Astrocyte (in vitro differentiated cells and primary cell): Measurements from ENCODE around the gene SYT2. TPM values are rescaled to one million over a fixed set of nuclear protein-coding genes. Genes with fewer than 3 reads are reported as not detected.
"Not testable (repeated sequence)": the region's sequence is repeated elsewhere in the genome, so short reads cannot be mapped to it uniquely, and the experiment has no call there.

ENCODE experiments used
- DNase-seq: peaks from one replicate; pipeline ENCODE4 v3.0.0-alpha.2; 2010; ENCODE audit warnings: low read depth
- FAIRE-seq: peaks from 2 replicates; lab custom pipeline; 2011; peaks lifted over from hg19 to GRCh38; lab: Jason Lieb, UNC
- H2AFZ ChIP-seq: 2 replicates; pipeline ENCODE4 v1.6.0; 2012; ENCODE audit warnings: low read depth, low read length, inconsistent platforms
- H3K27ac ChIP-seq: 2 replicates; pipeline ENCODE4 v1.5.1; 2011; ENCODE audit warnings: low read depth, low read length, inconsistent platforms
- H3K27me3 ChIP-seq: 2 replicates; pipeline ENCODE4 v1.6.0; 2011; ENCODE audit warnings: low read length, inconsistent platforms; ENCODE audit not compliant: insufficient read depth
- H3K36me3 ChIP-seq: 2 replicates; pipeline ENCODE4 v1.5.1; 2011; ENCODE audit warnings: low read length, inconsistent platforms; ENCODE audit not compliant: insufficient read depth
- H3K4me1 ChIP-seq: 2 replicates; pipeline ENCODE4 v1.5.1; 2011; ENCODE audit warnings: low read length, inconsistent platforms; ENCODE audit not compliant: insufficient read depth
- H3K4me2 ChIP-seq: 2 replicates; pipeline ENCODE4 v1.6.0; 2012; ENCODE audit warnings: low read length, inconsistent platforms
- H3K4me3 ChIP-seq: 2 replicates; pipeline ENCODE4 v1.5.1; 2011; ENCODE audit warnings: low read depth, mild to moderate bottlenecking, low read length, inconsistent platforms; ENCODE audit not compliant: insufficient read depth
- H3K79me2 ChIP-seq: 2 replicates; pipeline ENCODE4 v1.6.0; 2012; ENCODE audit warnings: mild to moderate bottlenecking, low read length, inconsistent platforms; ENCODE audit not compliant: insufficient read depth
- H3K9ac ChIP-seq: 2 replicates; pipeline ENCODE4 v1.6.0; 2012; ENCODE audit warnings: mild to moderate bottlenecking, low read length, inconsistent platforms
- H3K9me3 ChIP-seq: 2 replicates; pipeline ENCODE4 v1.5.1; 2012; ENCODE audit warnings: low read depth, mild to moderate bottlenecking, low read length, inconsistent platforms; ENCODE audit not compliant: insufficient read depth
- H4K20me1 ChIP-seq: 2 replicates; pipeline ENCODE4 v1.6.0; 2012; ENCODE audit warnings: low read length, inconsistent platforms; ENCODE audit not compliant: insufficient read depth
- H3K27ac Mint-ChIP-seq: one replicate; pipeline ENCODE4 v1.8.0; 2021; ENCODE audit warnings: mild to moderate bottlenecking, mixed read lengths; ENCODE audit not compliant: unreplicated experiment
- H3K27me3 Mint-ChIP-seq: one replicate; pipeline ENCODE4 v1.8.0; 2021; ENCODE audit warnings: low read depth, mixed read lengths; ENCODE audit not compliant: unreplicated experiment
- H3K36me3 Mint-ChIP-seq: one replicate; pipeline ENCODE4 v1.8.0; 2021; ENCODE audit warnings: low read depth, mixed read lengths; ENCODE audit not compliant: unreplicated experiment
- H3K4me1 Mint-ChIP-seq: one replicate; pipeline ENCODE4 v1.8.0; 2021; ENCODE audit warnings: low read depth, mixed read lengths; ENCODE audit not compliant: unreplicated experiment
- H3K4me3 Mint-ChIP-seq: one replicate; pipeline ENCODE4 v1.8.0; 2021; ENCODE audit warnings: mild to moderate bottlenecking, moderate library complexity, mixed read lengths; ENCODE audit not compliant: unreplicated experiment
- H3K9me3 Mint-ChIP-seq: one replicate; pipeline ENCODE4 v1.8.0; 2021; ENCODE audit warnings: mild to moderate bottlenecking, mixed read lengths; ENCODE audit not compliant: unreplicated experiment
- CTCF ChIP-seq: IDR thresholded peaks from 2 replicates; pipeline ENCODE4 v1.5.1; 2011; ENCODE audit warnings: low read depth, mild to moderate bottlenecking, inconsistent platforms, low read length, moderate library complexity; ENCODE audit not compliant: insufficient read depth
- EZH2 ChIP-seq: IDR thresholded peaks from 2 replicates; pipeline ENCODE4 v1.6.1; 2012; ENCODE audit warnings: mild to moderate bottlenecking, low read length, inconsistent platforms; ENCODE audit not compliant: insufficient read depth
- total RNA-seq: library from RNA; stranded (reverse); gene quantifications from 2 replicates; pipeline ENCODE4 v1.2.1, GENCODE V29; 2021

Gene SYT2
- total RNA-seq, 1 donor from 2014 or later: 0.27 TPM

DNA sequence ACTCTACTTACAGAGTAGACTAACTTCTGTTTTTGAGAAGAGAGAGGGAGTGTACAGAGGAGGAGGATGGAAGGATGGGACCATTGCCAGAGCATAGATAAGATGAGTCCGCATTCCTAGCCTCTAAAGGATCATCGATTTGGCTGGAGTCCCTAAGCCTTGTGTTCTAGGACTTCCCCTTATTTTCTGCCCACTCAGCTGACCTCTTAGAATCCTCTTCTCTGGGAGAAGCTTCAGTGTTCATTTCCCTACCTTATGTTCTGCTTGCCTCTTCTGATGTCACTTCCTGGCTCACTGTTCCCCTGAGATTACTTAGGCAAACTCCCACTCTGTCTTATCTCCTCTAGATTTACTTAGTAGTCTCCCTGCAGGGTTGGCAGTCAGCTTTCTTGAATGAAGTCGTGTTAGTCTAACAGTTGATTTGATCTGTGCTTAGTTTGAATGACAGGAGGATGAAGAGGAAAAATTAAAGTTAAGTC, 156.7 kb downstream of the SYT2 start:
- H3K36me3 Mint-ChIP-seq: no peaks in the 10 kb centered on the region
- Histone ChIP-seq H4K20me1 (no peaks in the 10 kb centered on the region), H3K9me3 (no peaks in the 10 kb centered on the region), H3K4me3 (no peak overlapping the region), H3K36me3 (no peaks in the 10 kb centered on the region), H3K27me3 (no peaks in the 10 kb centered on the region), H3K79me2 (no peaks in the 10 kb centered on the region), H2AFZ (no peak overlapping the region), H3K27ac (no peak overlapping the region), H3K4me2 (no peak overlapping the region), H3K9ac (no peak overlapping the region), H3K4me1 (no peaks in the 10 kb centered on the region)
- peaks cover 13% of the 10 kb centered on the region for H3K4me1 Mint-ChIP-seq
- H3K27ac Mint-ChIP-seq: no peak overlapping the region
- no peak overlapping the region for H3K4me3 Mint-ChIP-seq
- H3K27me3 Mint-ChIP-seq: no peaks in the 10 kb centered on the region
- no peak for TF ChIP-seq CTCF
- TF ChIP-seq EZH2: no peak
- FAIRE-seq (no peak), DNase-seq (no peak)
- no peaks in the 10 kb centered on the region for H3K9me3 Mint-ChIP-seq

- H3K9ac ChIP-seq, H3K4me3 ChIP-seq, H3K4me1 ChIP-seq, H3K27me3 Mint-ChIP-seq, DNase-seq, H3K4me2 ChIP-seq, H3K36me3 Mint-ChIP-seq, H3K27ac Mint-ChIP-seq, H3K79me2 ChIP-seq, H3K9me3 ChIP-seq, H4K20me1 ChIP-seq, H3K27me3 ChIP-seq, H3K36me3 ChIP-seq, H2AFZ ChIP-seq, FAIRE-seq, H3K9me3 Mint-ChIP-seq, H3K4me3 Mint-ChIP-seq, H3K27ac ChIP-seq: not testable (repeated sequence)
- peaks cover 13% of the 10 kb centered on the region for H3K4me1 Mint-ChIP-seq
Measured at GRCh38 chr1:202553078-202553477, 157.2 kb downstream of the SYT2 start.

GRCh38 chr1:202552615-202553014, 157.6 kb downstream of the SYT2 start:
- not testable (repeated sequence) for H3K9me3 Mint-ChIP-seq, H3K36me3 ChIP-seq, DNase-seq, H3K9me3 ChIP-seq, H3K36me3 Mint-ChIP-seq, H3K9ac ChIP-seq, H4K20me1 ChIP-seq, H3K27me3 ChIP-seq, FAIRE-seq, H3K79me2 ChIP-seq, H3K27ac Mint-ChIP-seq, H2AFZ ChIP-seq, H3K27ac ChIP-seq, H3K4me3 ChIP-seq, H3K4me3 Mint-ChIP-seq, H3K27me3 Mint-ChIP-seq, H3K4me2 ChIP-seq, H3K4me1 ChIP-seq
- peaks cover 13% of the 10 kb centered on the region for H3K4me1 Mint-ChIP-seq
